Sigmoid colon (tissue), 4 donors: ENCODE results near the gene ZDHHC22.

Experiments
- EP300 ChIP-seq, 4 donors: sonication (generic); formaldehyde crosslinking; IDR thresholded peaks; one replicate each; pipeline ENCODE4 v1.6.1; 2017; ENCODE audit warnings: antibody characterized with exemption in 4 of 4
- POLR2A ChIP-seq, 2 donors: fragments of 450-650 bp; IDR thresholded peaks; one replicate each; pipeline ENCODE4 v1.6.1; 2016; ENCODE audit warnings: antibody characterized with exemption in 2 of 2, mild to moderate bottlenecking in 2 of 2, moderate library complexity in 2 of 2
- POLR2AphosphoS5 ChIP-seq, 4 donors: sonication (generic); formaldehyde crosslinking; IDR thresholded peaks; one replicate each; pipeline ENCODE4 v1.6.1; 2017; ENCODE audit warnings: antibody characterized with exemption in 4 of 4
- TF ChIP-seq, protein P1 (sequence below), 4 experiments: fragments of 450-650 bp in 3 of 4; fragments of 200-600 bp in 1 of 4; IDR thresholded peaks; one replicate each; pipeline ENCODE4 v1.5.1; 2016 to 2019; ENCODE audit warnings: antibody characterized with exemption in 4 of 4, mild to moderate bottlenecking in 3 of 4, moderate library complexity in 2 of 4

DNA sequence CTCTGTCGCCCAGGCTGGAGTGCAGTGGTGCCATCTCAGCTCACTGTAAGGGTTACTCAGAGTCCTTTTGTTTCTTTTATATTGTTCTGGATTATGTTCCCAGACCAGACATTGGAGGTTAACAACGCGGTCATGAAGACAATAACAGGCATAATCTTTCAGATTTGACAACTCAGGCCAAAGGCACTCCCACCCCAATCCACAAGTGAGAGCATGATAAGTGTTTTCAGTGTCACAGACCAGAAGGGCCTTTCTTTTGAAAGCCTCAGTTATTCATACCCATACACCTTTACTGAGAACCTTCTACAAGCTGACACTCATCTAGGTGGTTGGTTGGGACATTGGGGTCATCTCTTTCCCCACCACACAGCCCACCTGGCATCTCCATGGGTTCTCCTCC lies 37.1 kb upstream of the ZDHHC22 start:
- TF ChIP-seq, protein P1, sequence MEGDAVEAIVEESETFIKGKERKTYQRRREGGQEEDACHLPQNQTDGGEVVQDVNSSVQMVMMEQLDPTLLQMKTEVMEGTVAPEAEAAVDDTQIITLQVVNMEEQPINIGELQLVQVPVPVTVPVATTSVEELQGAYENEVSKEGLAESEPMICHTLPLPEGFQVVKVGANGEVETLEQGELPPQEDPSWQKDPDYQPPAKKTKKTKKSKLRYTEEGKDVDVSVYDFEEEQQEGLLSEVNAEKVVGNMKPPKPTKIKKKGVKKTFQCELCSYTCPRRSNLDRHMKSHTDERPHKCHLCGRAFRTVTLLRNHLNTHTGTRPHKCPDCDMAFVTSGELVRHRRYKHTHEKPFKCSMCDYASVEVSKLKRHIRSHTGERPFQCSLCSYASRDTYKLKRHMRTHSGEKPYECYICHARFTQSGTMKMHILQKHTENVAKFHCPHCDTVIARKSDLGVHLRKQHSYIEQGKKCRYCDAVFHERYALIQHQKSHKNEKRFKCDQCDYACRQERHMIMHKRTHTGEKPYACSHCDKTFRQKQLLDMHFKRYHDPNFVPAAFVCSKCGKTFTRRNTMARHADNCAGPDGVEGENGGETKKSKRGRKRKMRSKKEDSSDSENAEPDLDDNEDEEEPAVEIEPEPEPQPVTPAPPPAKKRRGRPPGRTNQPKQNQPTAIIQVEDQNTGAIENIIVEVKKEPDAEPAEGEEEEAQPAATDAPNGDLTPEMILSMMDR (IDR thresholded peaks at IDR 0.05): no peak
- no peak for TF ChIP-seq POLR2A (IDR thresholded peaks at IDR 0.05)
- no peak for TF ChIP-seq POLR2AphosphoS5 (IDR thresholded peaks at IDR 0.05)
- no peak for TF ChIP-seq EP300 (IDR thresholded peaks at IDR 0.05)
